ENCODE results near the gene NOS1AP. TPM values are rescaled to one million over a fixed set of nuclear protein-coding genes. Genes with fewer than 3 reads are reported as not detected.

Gene NOS1AP
- total RNA-seq, 3 donors from 2014 or later: 11.8 to 17.4 (median 14.3) TPM

DNA sequence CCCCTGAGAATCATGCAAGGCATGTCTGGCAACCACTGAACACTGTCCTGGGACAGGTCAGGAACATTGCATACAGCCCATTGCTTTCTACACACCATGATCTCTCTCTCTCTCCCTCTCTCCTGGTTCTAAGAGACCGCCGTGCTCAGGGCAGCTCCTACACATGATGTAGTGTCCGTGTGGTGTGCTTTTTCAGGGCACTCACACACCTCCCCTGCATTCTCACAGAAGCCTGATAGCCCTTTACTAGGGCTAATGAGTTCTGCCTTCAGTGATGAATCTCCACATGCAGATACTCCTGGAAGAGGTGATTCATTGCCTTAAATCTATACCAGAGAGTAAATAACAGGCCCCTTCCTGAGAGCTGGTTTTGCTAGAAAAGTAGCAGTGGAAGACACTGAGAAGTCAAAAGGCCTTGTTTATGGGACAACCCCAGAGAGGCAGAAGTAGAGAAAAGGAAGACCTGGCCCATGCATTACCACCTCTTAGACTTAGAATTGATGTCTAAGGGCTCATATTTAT lies 38.7 kb upstream of the NOS1AP start:
- Histone ChIP-seq H3K4me3 (no peak overlapping the region), H3K4me1 (ENCODE audit: low read depth) (no peaks in the 10 kb centered on the region), H3K36me3 (ENCODE audit: low read depth) (no peaks in the 10 kb centered on the region), H3K9me3 (no peaks in the 10 kb centered on the region)
- ATAC-seq (no peak), DNase-seq (no peak)
- TF ChIP-seq, protein P1, sequence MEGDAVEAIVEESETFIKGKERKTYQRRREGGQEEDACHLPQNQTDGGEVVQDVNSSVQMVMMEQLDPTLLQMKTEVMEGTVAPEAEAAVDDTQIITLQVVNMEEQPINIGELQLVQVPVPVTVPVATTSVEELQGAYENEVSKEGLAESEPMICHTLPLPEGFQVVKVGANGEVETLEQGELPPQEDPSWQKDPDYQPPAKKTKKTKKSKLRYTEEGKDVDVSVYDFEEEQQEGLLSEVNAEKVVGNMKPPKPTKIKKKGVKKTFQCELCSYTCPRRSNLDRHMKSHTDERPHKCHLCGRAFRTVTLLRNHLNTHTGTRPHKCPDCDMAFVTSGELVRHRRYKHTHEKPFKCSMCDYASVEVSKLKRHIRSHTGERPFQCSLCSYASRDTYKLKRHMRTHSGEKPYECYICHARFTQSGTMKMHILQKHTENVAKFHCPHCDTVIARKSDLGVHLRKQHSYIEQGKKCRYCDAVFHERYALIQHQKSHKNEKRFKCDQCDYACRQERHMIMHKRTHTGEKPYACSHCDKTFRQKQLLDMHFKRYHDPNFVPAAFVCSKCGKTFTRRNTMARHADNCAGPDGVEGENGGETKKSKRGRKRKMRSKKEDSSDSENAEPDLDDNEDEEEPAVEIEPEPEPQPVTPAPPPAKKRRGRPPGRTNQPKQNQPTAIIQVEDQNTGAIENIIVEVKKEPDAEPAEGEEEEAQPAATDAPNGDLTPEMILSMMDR (IDR thresholded peaks at IDR 0.05): no peak
- intact Hi-C loops (cut with DNase I, micrococcal nuclease): loop anchor here in 1 of 2 donors (10.0 kb wide), 1 partner anchor 166 kb away; no protein-coding TSS in a partner anchor

DNA sequence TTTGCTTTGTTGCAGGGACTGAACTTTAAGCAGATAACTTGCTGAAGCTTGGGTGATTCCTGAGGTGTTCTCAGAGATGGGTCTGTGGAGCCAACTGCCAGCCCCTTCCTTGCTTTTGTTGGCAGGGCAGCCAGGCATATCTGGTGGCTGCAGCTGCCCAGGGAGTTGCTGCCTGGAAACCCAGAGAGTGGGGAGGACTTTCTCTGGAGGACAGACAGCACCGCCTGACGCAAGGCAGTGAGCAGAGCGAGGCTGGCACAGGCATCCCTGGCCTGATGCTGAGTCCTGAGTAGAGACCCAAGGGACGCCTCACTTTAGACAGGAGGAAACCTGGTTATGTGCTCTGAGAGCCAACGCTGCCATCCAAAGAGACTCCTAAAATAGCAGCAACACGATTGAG lies 36.1 kb upstream of the NOS1AP start:
- Histone ChIP-seq H3K4me3 (no peak overlapping the region), H3K36me3 (ENCODE audit: low read depth) (no peaks in the 10 kb centered on the region), H3K9me3 (no peaks in the 10 kb centered on the region), H3K4me1 (ENCODE audit: low read depth) (no peaks in the 10 kb centered on the region)
- intact Hi-C loops (cut with DNase I, micrococcal nuclease): loop anchor here in 1 of 2 donors (10.0 kb wide), 1 partner anchor 169 kb away; no protein-coding TSS in a partner anchor
- TF ChIP-seq, protein P1 (IDR thresholded peaks at IDR 0.05): no peak
- ATAC-seq (no peak), DNase-seq (no peak)

DNA sequence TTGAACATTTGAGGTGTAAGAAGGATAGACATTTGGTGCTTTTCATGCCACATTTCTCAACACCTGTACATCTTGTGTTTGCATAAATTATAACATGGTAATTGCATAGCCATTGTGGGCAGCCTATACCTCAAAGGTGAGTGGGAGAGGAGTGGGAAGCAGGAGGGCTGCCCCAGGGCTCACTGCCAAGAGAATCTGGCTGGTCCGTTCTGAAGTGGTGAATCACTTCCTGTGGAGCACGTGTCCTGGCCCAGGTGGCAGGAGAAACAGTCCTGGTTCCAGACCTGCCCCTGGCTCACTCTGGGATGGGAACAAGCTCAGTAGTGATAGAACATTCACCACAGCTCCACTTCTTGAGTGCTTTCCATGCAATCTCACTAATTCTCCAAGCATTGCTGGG lies 34.2 kb upstream of the NOS1AP start:
- intact Hi-C loops (cut with DNase I, micrococcal nuclease): loop anchor here (5.0 to 10.0 kb wide), 2 partner anchors 170 to 243 kb away; no protein-coding TSS in a partner anchor
- no peaks in the 10 kb centered on the region for H3K4me1 ChIP-seq (ENCODE audit: low read depth)
- no peaks in the 10 kb centered on the region for H3K9me3 ChIP-seq
- TF ChIP-seq, protein P1 (IDR thresholded peaks at IDR 0.05): no peak
- ATAC-seq (peak; percentile 40), DNase-seq (no peak)
- no peaks in the 10 kb centered on the region for H3K36me3 ChIP-seq (ENCODE audit: low read depth)
- no peak overlapping the region for H3K4me3 ChIP-seq

DNA sequence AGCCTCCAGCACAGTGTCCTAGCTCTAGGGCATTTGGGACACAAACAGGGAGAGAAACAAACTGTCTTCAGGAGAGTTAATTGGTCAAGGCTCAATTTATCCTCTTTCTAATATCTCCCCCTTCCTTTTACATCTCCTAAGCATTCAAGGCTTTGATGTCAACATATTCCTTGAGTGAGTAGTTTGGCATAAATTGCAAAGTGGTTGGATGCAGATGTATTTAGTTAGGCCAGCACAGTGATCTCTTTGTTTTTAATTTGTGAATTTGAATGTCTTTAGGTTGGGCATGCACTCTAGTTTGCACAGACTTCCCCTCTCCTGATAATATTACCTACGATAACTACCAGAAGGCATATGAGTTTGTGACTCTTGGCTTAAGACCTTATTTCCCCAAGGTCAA lies 33.3 kb upstream of the NOS1AP start:
- intact Hi-C loops (cut with DNase I, micrococcal nuclease): loop anchor here (5.0 to 10.0 kb wide), 2 partner anchors 171 to 244 kb away; no protein-coding TSS in a partner anchor
- DNase-seq (no peak), ATAC-seq (no peak)
- H3K4me3 ChIP-seq: no peak overlapping the region
- H3K36me3 ChIP-seq (ENCODE audit: low read depth): no peaks in the 10 kb centered on the region
- no peaks in the 10 kb centered on the region for H3K9me3 ChIP-seq
- H3K4me1 ChIP-seq (ENCODE audit: low read depth): no peaks in the 10 kb centered on the region
- TF ChIP-seq, protein P1 (IDR thresholded peaks at IDR 0.05): no peak

DNA sequence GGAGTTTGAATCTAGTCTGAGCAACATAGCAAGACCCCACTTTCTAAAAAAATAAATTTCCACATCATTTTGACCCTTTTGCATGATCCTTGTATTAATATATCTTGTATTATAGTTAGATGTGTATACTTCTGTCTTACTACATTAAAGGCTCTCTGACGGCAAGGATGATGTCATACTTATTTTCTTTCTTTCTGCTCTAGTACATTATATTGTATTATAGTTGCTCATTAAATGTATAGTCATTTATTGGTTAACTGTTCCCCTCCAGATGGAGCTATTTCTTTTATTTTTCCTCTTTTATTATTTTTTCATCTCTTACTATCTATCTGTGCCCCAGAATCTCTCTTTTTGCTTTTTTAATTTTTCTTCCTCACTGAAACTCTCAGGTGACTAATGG lies 30.9 kb upstream of the NOS1AP start:
- no peak for ATAC-seq
- no peak for DNase-seq
- no peak overlapping the region for H3K4me3 ChIP-seq
- H3K4me1 ChIP-seq (ENCODE audit: low read depth): no peaks in the 10 kb centered on the region
- intact Hi-C loops (cut with DNase I, micrococcal nuclease): loop anchor here (5.0 to 10.0 kb wide), 2 partner anchors 174 to 246 kb away; no protein-coding TSS in a partner anchor
- TF ChIP-seq, protein P1 (IDR thresholded peaks at IDR 0.05): no peak
- H3K36me3 ChIP-seq (ENCODE audit: low read depth): no peaks in the 10 kb centered on the region
- no peaks in the 10 kb centered on the region for H3K9me3 ChIP-seq

All from mucosa of descending colon (tissue), 3 donors.